Smooth muscle cell (in vitro differentiated cells): ENCODE results near the gene EIF2B5. TPM values are rescaled to one million over a fixed set of nuclear protein-coding genes. Genes with fewer than 3 reads are reported as not detected.

Source experiments
- DNase-seq: peaks from one replicate; lab custom pipeline; 2025; ENCODE audit not compliant: unreplicated experiment; lab: John Stamatoyannopoulos, UW
- H2AFZ ChIP-seq: fragments of 200-600 bp; sonication (generic); 2 replicates; pipeline ENCODE4 v1.6.0; 2016; ENCODE audit warnings: antibody characterized with exemption, low read depth, mild to moderate bottlenecking
- H3F3A ChIP-seq: fragments of 200-600 bp; sonication (generic); 2 replicates; pipeline ENCODE4 v1.6.0; 2017; ENCODE audit warnings: antibody characterized with exemption, low read depth
- H3K27ac ChIP-seq: fragments of 200-600 bp; sonication (generic); 2 replicates; pipeline ENCODE4 v1.5.1; 2016; ENCODE audit warnings: low read depth, mild to moderate bottlenecking
- H3K27me3 ChIP-seq: fragments of 200-600 bp; sonication (generic); 2 replicates; pipeline ENCODE4 v1.6.1; 2016; ENCODE audit warnings: low read depth, mild to moderate bottlenecking
- H3K36me3 ChIP-seq: fragments of 200-600 bp; sonication (generic); 2 replicates; pipeline ENCODE4 v1.5.1; 2016; ENCODE audit warnings: low read depth
- H3K4me1 ChIP-seq: fragments of 200-600 bp; sonication (generic); 2 replicates; pipeline ENCODE4 v1.5.1; 2016; ENCODE audit warnings: low read depth
- H3K4me2 ChIP-seq: fragments of 200-600 bp; sonication (generic); 2 replicates; pipeline ENCODE4 v1.6.0; 2016; ENCODE audit warnings: mild to moderate bottlenecking
- H3K4me3 ChIP-seq: fragments of 200-600 bp; sonication (generic); 2 replicates; pipeline ENCODE4 v1.5.1; 2016; ENCODE audit warnings: mild to moderate bottlenecking
- H3K79me2 ChIP-seq: fragments of 200-600 bp; sonication (generic); 2 replicates; pipeline ENCODE4 v1.6.0; 2016; ENCODE audit warnings: low read depth, mild to moderate bottlenecking
- H3K9ac ChIP-seq: fragments of 200-600 bp; sonication (generic); 2 replicates; pipeline ENCODE4 v1.6.0; 2016; ENCODE audit warnings: low read depth
- H3K9me3 ChIP-seq: fragments of 200-600 bp; sonication (generic); replicated peaks from 2 replicates; pipeline ENCODE4 v1.5.1; 2016; ENCODE audit warnings: low read depth
- H4K20me1 ChIP-seq: fragments of 200-600 bp; sonication (generic); 2 replicates; pipeline ENCODE4 v1.6.0; 2016; ENCODE audit warnings: low read depth
- CTCF ChIP-seq: fragments of 200-600 bp; sonication (generic); IDR thresholded peaks from 2 replicates; pipeline ENCODE4 v1.5.1; 2017; ENCODE audit warnings: borderline replicate concordance, mild to moderate bottlenecking, antibody characterized with exemption; ENCODE audit not compliant: insufficient read depth, poor library complexity, severe bottlenecking
- WGBS: methylation state at CpG from one replicate; pipeline ENCODE4 v1.1.7; 2016; ENCODE audit warnings: low lambda C conversion rate; 5-methylcytosine and 5-hydroxymethylcytosine counted together
- polyA plus RNA-seq: library from polyadenylated mRNA; unstranded; fragments of >200 nt; fragmentation: Nextera tagmentation; extraction: Ambion mirVana; gene quantifications from 2 replicates; pipeline ENCODE4 v1.2.1, GENCODE V29; 2016
- total RNA-seq: library from RNA; depleted of rRNA; stranded (reverse); fragments of >200 nt; gene quantifications from 2 replicates; pipeline ENCODE4 v1.2.3, GENCODE V29; 2014

The EIF2B5 gene
- total and polyA plus RNA-seq, 2 experiments from 2014 or later = 25.3 to 32.3 TPM

GRCh38 chr3:184154885-184155643, 19.9 kb downstream of the EIF2B5 start, which contains the start of gene DVL3:
TSS of gene DVL3 (plus strand) at chr3:184155377. CDS start at chr3:184155636, 259 bp downstream.
- no peaks in the 10 kb centered on the region for H3K36me3 ChIP-seq
- H3K9me3 ChIP-seq = no peaks in the 10 kb centered on the region
- H3K79me2 ChIP-seq = peaks cover 44% of the 10 kb centered on the region
- TF ChIP-seq CTCF = no peak
- H2AFZ ChIP-seq = peak within 1 kb of the TSS; percentile 94
- peaks cover 44% of the 10 kb centered on the region for H4K20me1 ChIP-seq
- peaks cover 15% of the 10 kb centered on the region for H3F3A ChIP-seq
- peak within 1 kb of the TSS; percentile 96 for H3K4me3 ChIP-seq
- WGBS = 2% methylated on average over 62 of the region's 84 CpGs
- peak; percentile 44 for DNase-seq
- no peaks in the 10 kb centered on the region for H3K27me3 ChIP-seq
- H3K9ac ChIP-seq = peak within 1 kb of the TSS; percentile 89
- H3K4me2 ChIP-seq = peak within 1 kb of the TSS; percentile 87
- H3K4me1 ChIP-seq = peaks cover 21% of the 10 kb centered on the region
- H3K27ac ChIP-seq = peak within 1 kb of the TSS; percentile 63

GRCh38 chr3:184155644-184156521, 20.7 kb downstream of the EIF2B5 start:
- Histone ChIP-seq H3K79me2 (peaks cover 52% of the 10 kb centered on the region), H3K36me3 (no peaks in the 10 kb centered on the region), H3K4me1 (peaks cover 21% of the 10 kb centered on the region), H3K27me3 (no peaks in the 10 kb centered on the region), H3K9me3 (no peaks in the 10 kb centered on the region), H3K4me3 (peak overlapping the region; percentile 96), H3F3A (peaks cover 15% of the 10 kb centered on the region), H4K20me1 (peaks cover 52% of the 10 kb centered on the region), H3K27ac (peak overlapping the region; percentile 63), H3K4me2 (peak overlapping the region; percentile 87), H2AFZ (peak overlapping the region; percentile 38), H3K9ac (peak overlapping the region; percentile 89)
- WGBS = 2% methylated on average over 46 of the region's 47 CpGs
- no peak for TF ChIP-seq CTCF
- DNase-seq = peak; percentile 41

GRCh38 chr3:184156522-184156955, 21.4 kb downstream of the EIF2B5 start:
- H3K27ac ChIP-seq = peak overlapping the region; percentile 63
- DNase-seq = peak; percentile 28
- peaks cover 59% of the 10 kb centered on the region for H3K79me2 ChIP-seq
- TF ChIP-seq CTCF = no peak
- H3K4me1 ChIP-seq = peaks cover 21% of the 10 kb centered on the region
- peak overlapping the region; percentile 89 for H3K9ac ChIP-seq
- 0% methylated on average over 3 of the region's 6 CpGs for WGBS
- H3K4me3 ChIP-seq = peak overlapping the region; percentile 96
- H3K36me3 ChIP-seq = no peaks in the 10 kb centered on the region
- H2AFZ ChIP-seq = no peak overlapping the region
- H3K27me3 ChIP-seq = no peaks in the 10 kb centered on the region
- no peaks in the 10 kb centered on the region for H3K9me3 ChIP-seq
- H3F3A ChIP-seq = peaks cover 15% of the 10 kb centered on the region
- peaks cover 58% of the 10 kb centered on the region for H4K20me1 ChIP-seq
- H3K4me2 ChIP-seq = peak overlapping the region; percentile 87
